LNCAP (cell line): ENCODE results near the gene NMBR.

Experiments used
- TF ChIP-seq, protein P1 (sequence below): fragments of 450-650 bp; IDR thresholded peaks from 2 replicates; pipeline ENCODE4 v1.5.1; 2017; ENCODE audit warnings: mild to moderate bottlenecking

NMBR gene

DNA sequence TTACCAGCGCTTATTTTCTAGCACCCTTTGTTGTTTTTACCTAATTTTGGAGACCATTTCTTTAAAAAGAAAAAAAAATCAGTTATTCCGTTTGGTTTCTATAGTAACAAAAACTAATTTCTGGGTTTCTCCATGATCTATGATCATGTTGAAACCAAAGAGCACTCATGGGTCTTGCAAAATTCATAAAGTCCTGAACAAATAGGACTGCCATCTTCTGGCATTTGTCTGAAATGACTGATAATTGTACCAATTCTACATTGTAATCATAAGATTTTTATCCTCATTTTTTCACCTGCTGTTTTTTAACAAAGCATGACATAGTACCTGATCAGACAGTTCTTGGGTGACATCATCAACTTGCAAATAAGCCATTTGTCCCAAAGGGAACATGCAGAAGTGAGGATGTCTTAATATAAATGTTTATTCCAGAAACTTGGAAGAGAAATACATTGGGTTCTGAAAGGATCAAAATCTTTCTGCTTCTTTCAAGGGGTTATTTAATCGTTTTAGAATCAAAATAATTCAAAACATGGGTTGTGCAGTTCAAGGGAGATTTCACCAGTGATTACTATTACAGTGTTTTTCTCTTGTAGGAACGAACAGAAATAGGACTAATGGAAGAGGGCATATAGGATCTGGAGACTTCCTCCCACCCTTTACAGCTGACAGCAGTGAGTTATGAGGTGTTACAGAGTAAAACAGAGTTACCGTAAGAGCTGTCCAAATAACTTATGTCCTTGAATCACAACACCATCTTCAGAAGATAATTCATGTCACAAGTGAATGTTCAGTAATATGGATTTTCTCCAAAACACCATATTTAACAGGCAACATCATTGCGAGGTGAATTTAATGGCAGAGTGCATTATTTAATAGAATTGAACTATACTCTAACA lies 101.3 kb downstream of the NMBR start:
- TF ChIP-seq, protein P1, sequence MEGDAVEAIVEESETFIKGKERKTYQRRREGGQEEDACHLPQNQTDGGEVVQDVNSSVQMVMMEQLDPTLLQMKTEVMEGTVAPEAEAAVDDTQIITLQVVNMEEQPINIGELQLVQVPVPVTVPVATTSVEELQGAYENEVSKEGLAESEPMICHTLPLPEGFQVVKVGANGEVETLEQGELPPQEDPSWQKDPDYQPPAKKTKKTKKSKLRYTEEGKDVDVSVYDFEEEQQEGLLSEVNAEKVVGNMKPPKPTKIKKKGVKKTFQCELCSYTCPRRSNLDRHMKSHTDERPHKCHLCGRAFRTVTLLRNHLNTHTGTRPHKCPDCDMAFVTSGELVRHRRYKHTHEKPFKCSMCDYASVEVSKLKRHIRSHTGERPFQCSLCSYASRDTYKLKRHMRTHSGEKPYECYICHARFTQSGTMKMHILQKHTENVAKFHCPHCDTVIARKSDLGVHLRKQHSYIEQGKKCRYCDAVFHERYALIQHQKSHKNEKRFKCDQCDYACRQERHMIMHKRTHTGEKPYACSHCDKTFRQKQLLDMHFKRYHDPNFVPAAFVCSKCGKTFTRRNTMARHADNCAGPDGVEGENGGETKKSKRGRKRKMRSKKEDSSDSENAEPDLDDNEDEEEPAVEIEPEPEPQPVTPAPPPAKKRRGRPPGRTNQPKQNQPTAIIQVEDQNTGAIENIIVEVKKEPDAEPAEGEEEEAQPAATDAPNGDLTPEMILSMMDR: 0 out of 2 replicates have a peak, but pooled peaks have one; percentile 25

GRCh38 chr6:142035890-142036289 lies 111.0 kb downstream of the NMBR start:
- TF ChIP-seq, protein P1: no peak

- TF ChIP-seq, protein P1: no peak
Measured at GRCh38 chr6:142031035-142031434, 115.9 kb downstream of the NMBR start.

DNA sequence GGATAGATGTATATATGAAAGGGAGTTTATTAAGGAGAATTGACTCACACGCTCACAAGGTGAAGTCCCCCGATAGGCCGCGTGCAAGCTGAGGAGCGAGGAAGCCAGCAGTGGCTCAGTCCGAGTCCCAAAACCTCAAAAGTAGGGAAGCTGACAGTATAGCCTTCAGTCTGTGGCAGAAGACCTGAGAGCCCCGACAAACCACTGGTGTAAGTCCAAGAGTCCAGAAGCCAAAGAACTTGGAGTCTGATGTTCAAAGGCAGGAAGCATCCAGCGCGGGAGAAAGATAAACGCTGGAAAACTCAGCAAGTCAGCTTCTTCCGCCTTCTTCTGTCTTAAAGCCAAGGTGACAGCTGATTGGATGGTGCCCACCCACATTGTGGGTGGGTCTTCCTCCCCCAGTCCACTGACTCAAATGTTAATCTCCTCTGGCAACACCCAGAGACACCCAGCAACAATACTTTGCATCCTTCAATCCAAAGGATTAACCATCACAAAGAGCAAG lies 116.8 kb downstream of the NMBR start:
- TF ChIP-seq, protein P1: no peak

- TF ChIP-seq, protein P1: no peak
Measured at GRCh38 chr6:142028527-142028926, 118.4 kb downstream of the NMBR start.

DNA sequence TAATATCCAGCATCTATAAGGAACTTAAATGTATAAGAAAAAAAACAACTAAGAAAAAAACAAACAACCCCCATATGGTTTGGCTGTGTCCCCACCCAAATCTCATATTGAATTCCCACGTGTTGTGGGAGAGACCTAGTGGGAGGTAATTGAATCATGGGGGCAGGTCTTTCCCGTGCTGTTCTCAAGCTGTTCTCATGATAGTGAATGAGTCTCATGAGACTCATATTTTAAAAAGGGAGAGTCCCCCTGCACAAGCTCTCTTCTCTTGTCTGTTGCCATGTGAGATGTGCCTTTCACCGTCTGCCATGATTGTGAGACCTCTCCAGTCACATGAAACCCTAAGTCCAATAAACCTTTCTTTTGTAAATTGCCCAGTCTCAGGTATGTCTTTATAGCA lies 119.8 kb downstream of the NMBR start:
- TF ChIP-seq, protein P1: no peak

DNA sequence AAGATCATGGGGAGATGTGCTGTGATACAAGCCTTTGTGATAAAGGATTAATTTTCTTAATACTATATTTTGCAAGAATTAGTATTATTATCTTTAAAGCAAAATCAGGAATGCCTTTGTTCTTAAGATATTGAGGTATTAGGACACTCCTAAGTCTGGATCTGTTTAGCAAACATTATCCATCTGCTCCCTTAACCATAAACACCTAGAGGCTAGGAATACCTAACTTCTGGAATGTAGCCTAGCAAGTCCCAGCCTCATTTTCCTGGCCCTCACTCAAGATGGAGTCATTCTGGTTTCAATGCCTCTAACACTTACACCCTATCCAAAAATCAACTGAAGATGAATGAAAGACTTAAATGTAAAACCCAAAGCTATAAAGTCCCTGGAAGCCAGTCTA lies 120.5 kb downstream of the NMBR start:
- TF ChIP-seq, protein P1: no peak
